PFSK-1 (cell line): ENCODE measurements around the gene MICB.

Experiments
- FOXP2 ChIP-seq: optimal IDR thresholded peaks from 2 replicates; pipeline ENCODE3; 2011; ENCODE audit warnings: borderline replicate concordance, control low read depth, inconsistent platforms; ENCODE audit not compliant: insufficient read depth; ENCODE audit errors: extremely low read length, extremely low read depth
- POLR2AphosphoS5 ChIP-seq: IDR thresholded peaks from 2 replicates; pipeline ENCODE4 v1.6.1; 2012; ENCODE audit warnings: low read depth, mild to moderate bottlenecking, control low read depth, low read length, moderate library complexity
- REST ChIP-seq, 2 experiments: IDR thresholded peaks; 2 replicates each; pipeline versions ENCODE4 v1.6.1 to v1.8.0; 2011 to 2012; ENCODE audit warnings: low read depth in 2 of 2, low read length in 2 of 2, control low read depth in 1 of 2, inconsistent platforms in 1 of 2, mild to moderate bottlenecking in 1 of 2, moderate library complexity in 1 of 2; ENCODE audit not compliant: insufficient read depth in 1 of 2
- SIN3A ChIP-seq: IDR thresholded peaks from 2 replicates; pipeline ENCODE4 v1.6.1; 2012; ENCODE audit warnings: mild to moderate bottlenecking, low read length, moderate library complexity, borderline replicate concordance; ENCODE audit not compliant: insufficient read depth
- TAF1 ChIP-seq: IDR thresholded peaks from 2 replicates; pipeline ENCODE4 v1.6.1; 2012; ENCODE audit warnings: low read length, control low read depth, borderline replicate concordance; ENCODE audit not compliant: insufficient read depth

Gene MICB

GRCh38 chr6:31535538-31536324, 37.8 kb downstream of the MICB start:
- TF ChIP-seq SIN3A (no peak), POLR2AphosphoS5 (no peak), REST (IDR thresholded peaks at IDR 0.05; ENCODE audit: insufficient read depth in 1 of 2, low read depth in 2 of 2, low read length in 2 of 2) (no peak), FOXP2 (no peak), TAF1 (no peak)

GRCh38 chr6:31538805-31539400, 41.0 kb downstream of the MICB start:
- TF ChIP-seq POLR2AphosphoS5 (no peak), REST (IDR thresholded peaks at IDR 0.05; ENCODE audit: insufficient read depth in 1 of 2, low read depth in 2 of 2, low read length in 2 of 2) (no peak), TAF1 (no peak), SIN3A (no peak), FOXP2 (no peak)

- no peak for TF ChIP-seq TAF1
- no peak for TF ChIP-seq SIN3A
- no peak for TF ChIP-seq POLR2AphosphoS5
- no peak for TF ChIP-seq FOXP2
- TF ChIP-seq REST (IDR thresholded peaks at IDR 0.05; ENCODE audit: insufficient read depth in 1 of 2, low read depth in 2 of 2, low read length in 2 of 2): no peak
Observed at GRCh38 chr6:31540640-31541039, 42.7 kb downstream of the MICB start.

GRCh38 chr6:31541059-31541657, 43.2 kb downstream of the MICB start:
- TF ChIP-seq POLR2AphosphoS5 (no peak), TAF1 (no peak), SIN3A (peak; percentile 91; the same call in 1 of the 2 replicates), REST (IDR thresholded peaks at IDR 0.05; ENCODE audit: insufficient read depth in 1 of 2, low read depth in 2 of 2, low read length in 2 of 2) (0 out of 4 replicates have a peak, but pooled peaks of 1 of the 2 experiments have one; percentile 44)
